ENCODE results near the gene ZNF728.
"Not testable (repeated sequence)": the region's sequence is repeated elsewhere in the genome, so short reads cannot be mapped to it uniquely, and the experiment has no call there.

The ZNF728 gene

GRCh38 chr19:23002690-23003422 lies at the start of gene ZNF728:
Gene ZNF728 (minus strand): TSS chr19:23003176. CDS start chr19:23003030, 146 bp downstream.
- Mint-ChIP-seq H3K36me3 (ENCODE audit: low read depth) (peaks cover 3% of the 10 kb centered on the region), H3K4me1 (no peaks in the 10 kb centered on the region), H3K4me3 (no peak within 1 kb of the TSS), H3K9me3 (peaks cover 38% of the 10 kb centered on the region), H3K27ac (no peak within 1 kb of the TSS), H3K27me3 (ENCODE audit: low read depth) (no peaks in the 10 kb centered on the region)
- no peak for TF ChIP-seq CTCF (IDR thresholded peaks at IDR 0.05; ENCODE audit: unreplicated experiment in 3 of 3)

GRCh38 chr19:23052349-23052748 lies 49.4 kb upstream of the ZNF728 start:
- Mint-ChIP-seq H3K27me3 (ENCODE audit: low read depth) (no peaks in the 10 kb centered on the region), H3K27ac (no peak overlapping the region), H3K36me3 (ENCODE audit: low read depth) (peaks cover 3% of the 10 kb centered on the region), H3K4me3 (no peak overlapping the region), H3K9me3 (peaks cover 66% of the 10 kb centered on the region), H3K4me1 (no peaks in the 10 kb centered on the region)
- TF ChIP-seq CTCF (IDR thresholded peaks at IDR 0.05; ENCODE audit: unreplicated experiment in 3 of 3), result no peak

GRCh38 chr19:23049256-23049655 lies 46.3 kb upstream of the ZNF728 start:
- TF ChIP-seq CTCF (IDR thresholded peaks at IDR 0.05; ENCODE audit: unreplicated experiment in 3 of 3), result no peak
- Mint-ChIP-seq H3K4me3 (no peak overlapping the region), H3K36me3 (ENCODE audit: low read depth) (peaks cover 3% of the 10 kb centered on the region), H3K4me1 (no peaks in the 10 kb centered on the region), H3K27ac (no peak overlapping the region), H3K27me3 (ENCODE audit: low read depth) (no peaks in the 10 kb centered on the region), H3K9me3 (peaks cover 57% of the 10 kb centered on the region)

- TF ChIP-seq CTCF (IDR thresholded peaks at IDR 0.05; ENCODE audit: unreplicated experiment in 3 of 3), result no peak
- Mint-ChIP-seq H3K36me3 (ENCODE audit: low read depth) (peaks cover 3% of the 10 kb centered on the region), H3K27me3 (ENCODE audit: low read depth) (no peaks in the 10 kb centered on the region), H3K9me3 (peaks cover 54% of the 10 kb centered on the region), H3K4me3 (no peak overlapping the region), H3K27ac (no peak overlapping the region), H3K4me1 (no peaks in the 10 kb centered on the region)
Observed at GRCh38 chr19:23046743-23047142, 43.8 kb upstream of the ZNF728 start.

GRCh38 chr19:23033721-23034120 lies 30.7 kb upstream of the ZNF728 start:
- no peaks in the 10 kb centered on the region for H3K4me1 Mint-ChIP-seq
- TF ChIP-seq CTCF (IDR thresholded peaks at IDR 0.05; ENCODE audit: unreplicated experiment in 3 of 3), result no peak
- H3K27me3 Mint-ChIP-seq (ENCODE audit: low read depth), result no peaks in the 10 kb centered on the region
- no peaks in the 10 kb centered on the region for H3K36me3 Mint-ChIP-seq (ENCODE audit: low read depth)
- no peak overlapping the region for H3K4me3 Mint-ChIP-seq
- peaks cover 29% of the 10 kb centered on the region for H3K9me3 Mint-ChIP-seq
- H3K27ac Mint-ChIP-seq, result no peak overlapping the region

GRCh38 chr19:23015660-23016059 lies 12.7 kb upstream of the ZNF728 start:
- no peak for TF ChIP-seq CTCF (IDR thresholded peaks at IDR 0.05; ENCODE audit: unreplicated experiment in 3 of 3)
- no peak overlapping the region for H3K27ac Mint-ChIP-seq
- peaks cover 71% of the 10 kb centered on the region for H3K9me3 Mint-ChIP-seq
- peaks cover 3% of the 10 kb centered on the region for H3K36me3 Mint-ChIP-seq (ENCODE audit: low read depth)
- H3K4me1 Mint-ChIP-seq, result no peaks in the 10 kb centered on the region
- no peak overlapping the region for H3K4me3 Mint-ChIP-seq
- H3K27me3 Mint-ChIP-seq (ENCODE audit: low read depth), result no peaks in the 10 kb centered on the region

GRCh38 chr19:22994957-22995356 lies 8.0 kb downstream of the ZNF728 start:
- H3K4me3 Mint-ChIP-seq; H3K27me3 Mint-ChIP-seq (ENCODE audit: low read depth); H3K4me1 Mint-ChIP-seq; H3K27ac Mint-ChIP-seq; H3K36me3 Mint-ChIP-seq (ENCODE audit: low read depth): not testable (repeated sequence)
- H3K9me3 Mint-ChIP-seq, result peaks cover 36% of the 10 kb centered on the region
